HepG2 (cell line): ENCODE results near the gene EGLN2. TPM values are rescaled to one million over a fixed set of nuclear protein-coding genes. Genes with fewer than 3 reads are reported as not detected.
"Not testable (repeated sequence)": the region's sequence is repeated elsewhere in the genome, so short reads cannot be mapped to it uniquely, and the experiment has no call there.

Experiments
- ATAC-seq: fragments of 200-7000 bp; cut with Tn5 transposase; 3 replicates; pipeline ENCODE4 v1.9.1; 2020; ENCODE audit warnings: mild to moderate bottlenecking, moderate library complexity
- BruUV-seq: library from RNA; stranded (reverse); fragments of 400-500 nt; replicated peaks from 2 replicates; lab custom pipeline; 2021; lab: Mats Ljungman, UMichigan
- CTCF ChIA-PET: fragments of 300-600 bp; formaldehyde crosslinking; extraction: SDS; loops from one replicate; lab custom pipeline; 2021; ENCODE audit warnings: low total read pairs, inconsistent platforms, low intra/inter-chr PET ratio; lab: Yijun Ruan, JAX
- POLR2A ChIA-PET: fragments of 350-600 bp; sonication (Branson Sonifier 250); formaldehyde crosslinking; loops from one replicate; lab custom pipeline; 2020; ENCODE audit warnings: antibody characterized with exemption, inconsistent platforms; lab: Yijun Ruan, JAX
- DNase-seq: peaks from one replicate; pipeline ENCODE4 v3.0.0-alpha.2; 2015; ENCODE audit warnings: low spot score
- FAIRE-seq: peaks from 3 replicates; lab custom pipeline; 2011; peaks lifted over from hg19 to GRCh38; lab: Jason Lieb, UNC
- H2AFZ ChIP-seq: one replicate; pipeline ENCODE4 v1.6.1; 2011; ENCODE audit warnings: low read length, inconsistent platforms
- H3K27ac ChIP-seq: fragments of 300-600 bp; 3 replicates; pipeline ENCODE4 v1.8.0; 2011; ENCODE audit warnings: mixed run types, mild to moderate bottlenecking, mixed read lengths, low read length, inconsistent platforms; ENCODE audit not compliant: insufficient read depth; ENCODE audit errors: extremely low read length
- H3K27me3 ChIP-seq, 2 experiments: fragments of 200-600 bp in 1 of 2; 2 replicates in 1 of 2; 3 replicates in 1 of 2; pipeline versions ENCODE4 v1.6.0 to v1.8.0; 2011; ENCODE audit warnings: low read length in 2 of 2, mild to moderate bottlenecking in 2 of 2, moderate library complexity in 2 of 2, inconsistent platforms in 1 of 2; ENCODE audit not compliant: insufficient read depth in 2 of 2, control insufficient read depth in 1 of 2
- H3K36me3 ChIP-seq, 2 experiments: fragments of 200-600 bp in 1 of 2; replicated peaks in 1 of 2; 2 replicates in 1 of 2; 3 replicates in 1 of 2; pipeline versions ENCODE4 v1.5.1 to v1.8.0; 2011; ENCODE audit warnings: low read length in 2 of 2, inconsistent platforms in 1 of 2; ENCODE audit not compliant: insufficient read depth in 2 of 2, control insufficient read depth in 1 of 2
- H3K4me1 ChIP-seq: 2 replicates; pipeline ENCODE4 v1.5.1; 2012; ENCODE audit warnings: low read length, inconsistent platforms; ENCODE audit not compliant: insufficient read depth
- H3K4me2 ChIP-seq: 2 replicates; pipeline ENCODE4 v1.6.0; 2011; ENCODE audit warnings: low read depth, low read length, inconsistent platforms
- H3K4me3 ChIP-seq, 3 experiments: fragments of 200-600 bp in 1 of 3; sonication (generic), shearing (Covaris generic) in 1 of 3; replicated peaks in 1 of 3; 2 replicates each; pipeline ENCODE4 v1.5.1; 2011 to 2016; ENCODE audit warnings: low read length in 3 of 3, inconsistent platforms in 2 of 3, low read depth in 2 of 3, mild to moderate bottlenecking in 2 of 3, control low read depth in 1 of 3, mixed read lengths in 1 of 3; ENCODE audit not compliant: insufficient read depth in 1 of 3
- H3K79me2 ChIP-seq: one replicate; pipeline ENCODE4 v1.6.1; 2011; ENCODE audit warnings: low read length, inconsistent platforms; ENCODE audit not compliant: insufficient read depth
- H3K9ac ChIP-seq: 2 replicates; pipeline ENCODE4 v1.6.0; 2011; ENCODE audit warnings: mild to moderate bottlenecking, low read depth, low read length, inconsistent platforms; ENCODE audit not compliant: insufficient read depth
- H3K9me3 ChIP-seq: 2 replicates; pipeline ENCODE4 v1.5.1; 2012; ENCODE audit warnings: mild to moderate bottlenecking, low read length
- H4K20me1 ChIP-seq: 2 replicates; pipeline ENCODE4 v1.6.0; 2011; ENCODE audit warnings: inconsistent platforms, mild to moderate bottlenecking, low read length, moderate library complexity; ENCODE audit not compliant: insufficient read depth
- ATF4 ChIP-seq, 2 experiments: fragments of 450-650 bp in 1 of 2; sonication (generic) in 1 of 2; formaldehyde crosslinking; IDR thresholded peaks; 2 replicates each; pipeline versions ENCODE4 v1.5.0 to v1.8.0; 2020 to 2022; ENCODE audit warnings: mild to moderate bottlenecking in 1 of 2, missing genetic modification reagents in 1 of 2
- SMC3 ChIP-seq: IDR thresholded peaks from 2 replicates; pipeline ENCODE4 v1.6.1; 2011; ENCODE audit warnings: low read length, improper control_type of control experiment
- STAG1 ChIP-seq: sonication (generic); formaldehyde crosslinking; IDR thresholded peaks from 2 replicates; pipeline ENCODE4 v1.4.0; 2020; ENCODE audit warnings: missing genetic modification reagents
- ZBTB33 ChIP-seq: sonication (generic); formaldehyde crosslinking; IDR thresholded peaks from 2 replicates; pipeline ENCODE4 v1.4.0; 2020; ENCODE audit warnings: missing genetic modification reagents
- WGBS: methylation state at CpG from one replicate; pipeline ENCODE4 v1.1.6; 2017; ENCODE audit warnings: low lambda C conversion rate; 5-methylcytosine and 5-hydroxymethylcytosine counted together
- in situ Hi-C: cut with HindIII; loops from 2 replicates; pipeline ENCODE4 v1.10.0; 2017; ENCODE audit warnings: low pct_unique_long_range_greater_than_20kb; ENCODE audit not compliant: extremely low pct_ligation_motif_present
- intact Hi-C: fragments of 100-400 bp; cut with micrococcal nuclease; formaldehyde crosslinking; loops from one replicate; pipeline ENCODE4 v1.10.0; 2022; ENCODE audit not compliant: unreplicated experiment
- polyA plus RNA-seq, 8 experiments: library from polyadenylated mRNA; depleted of rRNA in 3 of 8; stranded (reverse) in 7 of 8; unstranded in 1 of 8; fragments of >200 nt; fragmentation: Illumina TruSeq in 4 of 8; extraction: Trizol in 4 of 8; gene quantifications; 2 replicates each; pipeline versions ENCODE4 v1.2.1 to v1.2.3, GENCODE V29; 2011 to 2016; ENCODE audit warnings: low read depth in 4 of 8, missing spikeins in 1 of 8, mixed read lengths in 1 of 8; ENCODE audit not compliant: insufficient read depth in 1 of 8
- total RNA-seq, 5 experiments: library from RNA; depleted of rRNA; stranded (reverse); fragments of >200 nt; fragmentation: Illumina TruSeq; extraction: Trizol; gene quantifications; 2 replicates each; pipeline ENCODE4 v1.2.3, GENCODE V29; 2016; ENCODE audit warnings: low read depth in 1 of 5
- TF ChIP-seq, protein P1 (sequence below): sonication (generic); formaldehyde crosslinking; IDR thresholded peaks from 2 replicates; pipeline ENCODE4 v1.5.0; 2020; ENCODE audit warnings: mild to moderate bottlenecking, missing genetic modification reagents, moderate library complexity

EGLN2 gene
- total and polyA plus RNA-seq, 2 of the 13 experiments (the other 11 are each of a cell fraction or from before 2014, with no cell fraction given): 16.5 to 40.8 TPM

DNA sequence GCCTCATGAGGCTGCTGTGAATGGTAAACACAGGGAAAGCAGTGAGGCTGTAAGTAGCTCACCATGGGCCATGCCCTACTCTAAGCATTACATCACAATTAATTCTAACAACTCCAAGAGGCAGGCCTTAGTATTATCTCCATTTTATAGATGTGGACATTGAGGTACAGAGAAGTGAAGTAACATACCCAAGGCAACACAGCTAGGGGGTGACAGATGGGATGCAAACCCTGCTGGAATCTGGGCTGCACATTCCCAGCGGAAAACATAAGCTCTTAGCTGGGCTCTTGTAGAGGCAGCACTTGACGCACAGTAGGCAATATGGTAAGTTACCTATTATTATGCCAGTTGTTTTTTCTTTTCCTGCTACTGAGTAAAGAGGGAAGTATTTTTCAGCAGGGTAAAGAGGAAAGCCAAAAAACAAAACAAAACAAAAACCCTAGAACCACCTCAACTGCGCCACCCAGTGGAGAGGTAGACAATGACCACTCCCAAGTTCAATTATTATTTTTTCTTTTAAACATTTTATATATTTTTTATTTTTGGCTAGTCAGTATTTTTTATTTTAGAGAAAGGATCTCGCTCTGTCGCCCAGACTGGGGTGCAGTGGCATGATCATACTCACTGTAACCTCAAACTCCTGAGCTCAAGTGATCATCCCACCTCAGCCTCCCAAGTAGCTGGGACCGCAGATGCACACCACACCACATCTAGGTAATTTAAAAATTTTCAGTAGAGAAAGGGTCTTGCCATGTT is 20.7 kb downstream of the EGLN2 start:
- CTCF ChIA-PET: interaction anchor here (1.6 kb wide), 1 partner anchor 157 kb away, joined by 8 read pairs; no protein-coding TSS in a partner anchor
- H3K27me3 ChIP-seq, H3K36me3 ChIP-seq, POLR2A ChIA-PET, H2AFZ ChIP-seq, BruUV-seq, H4K20me1 ChIP-seq, H3K27ac ChIP-seq, H3K79me2 ChIP-seq, DNase-seq, H3K4me2 ChIP-seq, ATAC-seq, intact Hi-C loops, H3K4me3 ChIP-seq, H3K9me3 ChIP-seq, H3K9ac ChIP-seq: not testable (repeated sequence)
- peaks cover 28% of the 10 kb centered on the region for H3K4me1 ChIP-seq
- in situ Hi-C loops: loop anchor here (10.0 kb wide), 1 partner anchor 315 kb away; no protein-coding TSS in a partner anchor
- peak; percentile 56 for FAIRE-seq
- TF ChIP-seq, protein P1, sequence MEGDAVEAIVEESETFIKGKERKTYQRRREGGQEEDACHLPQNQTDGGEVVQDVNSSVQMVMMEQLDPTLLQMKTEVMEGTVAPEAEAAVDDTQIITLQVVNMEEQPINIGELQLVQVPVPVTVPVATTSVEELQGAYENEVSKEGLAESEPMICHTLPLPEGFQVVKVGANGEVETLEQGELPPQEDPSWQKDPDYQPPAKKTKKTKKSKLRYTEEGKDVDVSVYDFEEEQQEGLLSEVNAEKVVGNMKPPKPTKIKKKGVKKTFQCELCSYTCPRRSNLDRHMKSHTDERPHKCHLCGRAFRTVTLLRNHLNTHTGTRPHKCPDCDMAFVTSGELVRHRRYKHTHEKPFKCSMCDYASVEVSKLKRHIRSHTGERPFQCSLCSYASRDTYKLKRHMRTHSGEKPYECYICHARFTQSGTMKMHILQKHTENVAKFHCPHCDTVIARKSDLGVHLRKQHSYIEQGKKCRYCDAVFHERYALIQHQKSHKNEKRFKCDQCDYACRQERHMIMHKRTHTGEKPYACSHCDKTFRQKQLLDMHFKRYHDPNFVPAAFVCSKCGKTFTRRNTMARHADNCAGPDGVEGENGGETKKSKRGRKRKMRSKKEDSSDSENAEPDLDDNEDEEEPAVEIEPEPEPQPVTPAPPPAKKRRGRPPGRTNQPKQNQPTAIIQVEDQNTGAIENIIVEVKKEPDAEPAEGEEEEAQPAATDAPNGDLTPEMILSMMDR (CRISPR knock-in tag): peak; percentile 49
- TF ChIP-seq SMC3 (peak; percentile 38; the same call in 1 of the 2 replicates), STAG1 (CRISPR knock-in tag) (peak; percentile 40; the same call in 1 of the 2 replicates)
- WGBS: 47% methylated on average over 6 of the region's 6 CpGs

GRCh38 chr19:40822161-40822560 is 23.2 kb downstream of the EGLN2 start:
- Histone ChIP-seq H3K27ac (no peak overlapping the region), H4K20me1 (no peaks in the 10 kb centered on the region)
- no TSS peak for BruUV-seq

More at GRCh38 chr19:40822161-40822560, 23.2 kb downstream of the EGLN2 start:
- in situ Hi-C loops (no loop called here), intact Hi-C loops (no loop called here)
- no peak for DNase-seq
- Histone ChIP-seq H2AFZ (no peak overlapping the region), H3K9me3 (no peaks in the 10 kb centered on the region), H3K36me3 (no peaks in the 10 kb centered on the region), H3K27me3 (no peaks in the 10 kb centered on the region), H3K4me1 (peaks cover 28% of the 10 kb centered on the region), H3K4me2 (0 out of 2 replicates have a peak overlapping the region, but pooled peaks have one; percentile 7), H3K79me2 (no peaks in the 10 kb centered on the region), H3K4me3 (no peak overlapping the region), H3K9ac (no peak overlapping the region)
- POLR2A ChIA-PET: no interaction called here
- 87% methylated on average over 7 of the region's 22 CpGs for WGBS
- FAIRE-seq: no peak
- ATAC-seq: no peak
- peak; percentile 14; the same call in 1 of the 2 replicates for TF ChIP-seq ZBTB33
- no peak for TF ChIP-seq ATF4 (CRISPR knock-in tag; IDR thresholded peaks at IDR 0.05)
- CTCF ChIA-PET: no interaction called here
